Stomach (tissue), 4 donors: ENCODE results near the gene RBM8A.

Source experiments
- CTCF ChIP-seq, 7 experiments: fragments of 450-650 bp in 4 of 7; fragments of 200-600 bp in 3 of 7; sonication (generic) in 3 of 7; IDR thresholded peaks; one replicate each; pipeline ENCODE4 v1.5.1; 2016 to 2019; ENCODE audit warnings: antibody characterized with exemption in 7 of 7, control low read depth in 2 of 7, mild to moderate bottlenecking in 1 of 7
- EP300 ChIP-seq: sonication (generic); formaldehyde crosslinking; IDR thresholded peaks from one replicate; pipeline ENCODE4 v1.6.1; 2017; ENCODE audit warnings: antibody characterized with exemption

- no peak for TF ChIP-seq CTCF (IDR thresholded peaks at IDR 0.05)
- no peak for TF ChIP-seq EP300
Measured at GRCh38 chr1:145886816-145887215, 40.5 kb downstream of the RBM8A start.
